Measurements from ENCODE around the gene PPM1L.

The PPM1L gene

GRCh38 chr3:161054860-161055604 lies 299.0 kb downstream of the PPM1L start:
- Histone ChIP-seq H3K4me1 (ENCODE audit: control insufficient read depth, low read length) (no peaks in the 10 kb centered on the region), H3K36me3 (ENCODE audit: control insufficient read depth, low read length) (no peaks in the 10 kb centered on the region), H3K27ac (ENCODE audit: low read depth, low read length) (no peak overlapping the region), H3K4me2 (ENCODE audit: low read length) (no peak overlapping the region), H3K9me3 (ENCODE audit: control insufficient read depth, insufficient read depth, low read length) (no peaks in the 10 kb centered on the region), H4K20me1 (ENCODE audit: control insufficient read depth, insufficient read depth, low read depth, low read length) (no peaks in the 10 kb centered on the region), H3K79me2 (ENCODE audit: control insufficient read depth, low read length) (no peaks in the 10 kb centered on the region), H3F3A (ENCODE audit: control insufficient read depth, insufficient read depth) (no peaks in the 10 kb centered on the region), H3K27me3 (ENCODE audit: control insufficient read depth, low read length) (no peaks in the 10 kb centered on the region), H3K4me3 (ENCODE audit: low read length) (no peak overlapping the region), H3K9me2 (replicated peaks; ENCODE audit: control insufficient read depth, low read length) (no peaks in the 10 kb centered on the region)
- TF ChIP-seq, protein P1, sequence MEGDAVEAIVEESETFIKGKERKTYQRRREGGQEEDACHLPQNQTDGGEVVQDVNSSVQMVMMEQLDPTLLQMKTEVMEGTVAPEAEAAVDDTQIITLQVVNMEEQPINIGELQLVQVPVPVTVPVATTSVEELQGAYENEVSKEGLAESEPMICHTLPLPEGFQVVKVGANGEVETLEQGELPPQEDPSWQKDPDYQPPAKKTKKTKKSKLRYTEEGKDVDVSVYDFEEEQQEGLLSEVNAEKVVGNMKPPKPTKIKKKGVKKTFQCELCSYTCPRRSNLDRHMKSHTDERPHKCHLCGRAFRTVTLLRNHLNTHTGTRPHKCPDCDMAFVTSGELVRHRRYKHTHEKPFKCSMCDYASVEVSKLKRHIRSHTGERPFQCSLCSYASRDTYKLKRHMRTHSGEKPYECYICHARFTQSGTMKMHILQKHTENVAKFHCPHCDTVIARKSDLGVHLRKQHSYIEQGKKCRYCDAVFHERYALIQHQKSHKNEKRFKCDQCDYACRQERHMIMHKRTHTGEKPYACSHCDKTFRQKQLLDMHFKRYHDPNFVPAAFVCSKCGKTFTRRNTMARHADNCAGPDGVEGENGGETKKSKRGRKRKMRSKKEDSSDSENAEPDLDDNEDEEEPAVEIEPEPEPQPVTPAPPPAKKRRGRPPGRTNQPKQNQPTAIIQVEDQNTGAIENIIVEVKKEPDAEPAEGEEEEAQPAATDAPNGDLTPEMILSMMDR (IDR thresholded peaks at IDR 0.05; ENCODE audit: low read depth, low read length, poor library complexity, severe bottlenecking): no peak
- TF ChIP-seq EZH2phosphoT487 (IDR thresholded peaks at IDR 0.05; ENCODE audit: borderline replicate concordance, low read length): no peak

GRCh38 chr3:161064413-161064812 lies 308.4 kb downstream of the PPM1L start:
- H3K4me1 ChIP-seq (ENCODE audit: control insufficient read depth, low read length): peaks cover 6% of the 10 kb centered on the region
- H3K27me3 ChIP-seq (ENCODE audit: control insufficient read depth, low read length): no peaks in the 10 kb centered on the region
- H3K36me3 ChIP-seq (ENCODE audit: control insufficient read depth, low read length): 0 out of 2 replicates have a peak, but pooled peaks cover 4% of the 10 kb centered on the region
- H3F3A ChIP-seq (ENCODE audit: control insufficient read depth, insufficient read depth): no peaks in the 10 kb centered on the region
- no peak overlapping the region for H3K27ac ChIP-seq (ENCODE audit: low read depth, low read length)
- H3K79me2 ChIP-seq (ENCODE audit: control insufficient read depth, low read length): no peaks in the 10 kb centered on the region
- no peaks in the 10 kb centered on the region for H4K20me1 ChIP-seq (ENCODE audit: control insufficient read depth, insufficient read depth, low read depth, low read length)
- no peaks in the 10 kb centered on the region for H3K9me3 ChIP-seq (ENCODE audit: control insufficient read depth, insufficient read depth, low read length)
- no peak overlapping the region for H3K4me2 ChIP-seq (ENCODE audit: low read length)
- TF ChIP-seq, protein P1 (IDR thresholded peaks at IDR 0.05; ENCODE audit: low read depth, low read length, poor library complexity, severe bottlenecking): no peak
- no peak overlapping the region for H3K4me3 ChIP-seq (ENCODE audit: low read length)
- H3K9me2 ChIP-seq (replicated peaks; ENCODE audit: control insufficient read depth, low read length): no peaks in the 10 kb centered on the region

DNA sequence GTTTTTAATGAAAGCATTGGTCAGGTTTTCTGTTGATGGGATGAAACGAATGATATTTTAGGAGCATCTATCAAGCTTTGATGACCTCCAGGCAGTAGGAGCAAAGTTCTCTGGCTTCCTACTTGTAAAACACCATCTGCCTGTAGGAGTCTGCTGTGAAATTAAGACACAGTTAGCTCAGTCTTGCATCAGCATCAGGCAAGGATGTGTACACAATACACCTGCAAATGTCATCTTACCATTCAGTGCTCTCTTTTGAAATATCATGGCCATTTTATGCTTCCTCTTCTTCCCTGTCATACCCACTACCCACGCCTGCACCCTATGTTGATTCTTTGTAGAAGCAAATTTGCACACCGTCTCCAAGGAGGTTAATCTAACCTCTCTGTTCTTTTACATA lies 310.9 kb downstream of the PPM1L start:
- Histone ChIP-seq H3F3A (ENCODE audit: control insufficient read depth, insufficient read depth) (no peaks in the 10 kb centered on the region), H3K9me3 (ENCODE audit: control insufficient read depth, insufficient read depth, low read length) (no peaks in the 10 kb centered on the region), H4K20me1 (ENCODE audit: control insufficient read depth, insufficient read depth, low read depth, low read length) (no peaks in the 10 kb centered on the region), H3K4me3 (ENCODE audit: low read length) (no peak overlapping the region), H3K9me2 (replicated peaks; ENCODE audit: control insufficient read depth, low read length) (no peaks in the 10 kb centered on the region), H3K27me3 (ENCODE audit: control insufficient read depth, low read length) (no peaks in the 10 kb centered on the region), H3K4me2 (ENCODE audit: low read length) (no peak overlapping the region), H3K36me3 (ENCODE audit: control insufficient read depth, low read length) (0 out of 2 replicates have a peak, but pooled peaks cover 4% of the 10 kb centered on the region), H3K4me1 (ENCODE audit: control insufficient read depth, low read length) (peaks cover 9% of the 10 kb centered on the region), H3K27ac (ENCODE audit: low read depth, low read length) (no peak overlapping the region), H3K79me2 (ENCODE audit: control insufficient read depth, low read length) (no peaks in the 10 kb centered on the region)
- no peak for TF ChIP-seq EZH2phosphoT487 (IDR thresholded peaks at IDR 0.05; ENCODE audit: borderline replicate concordance, low read length)
- TF ChIP-seq, protein P1 (IDR thresholded peaks at IDR 0.05; ENCODE audit: low read depth, low read length, poor library complexity, severe bottlenecking): no peak
